Endometrium (tissue), 2 donors: ENCODE measurements around the gene PLCXD3.
A peak's percentile ranks its signal among the peaks of the same experiment; 100 is the strongest.

Source experiments
- FAIRE-seq: peaks from 2 replicates; lab custom pipeline; 2012; peaks lifted over from hg19 to GRCh38; lab: Jason Lieb, UNC
- donor health status: control.
- donor health status: control.

Gene PLCXD3

DNA sequence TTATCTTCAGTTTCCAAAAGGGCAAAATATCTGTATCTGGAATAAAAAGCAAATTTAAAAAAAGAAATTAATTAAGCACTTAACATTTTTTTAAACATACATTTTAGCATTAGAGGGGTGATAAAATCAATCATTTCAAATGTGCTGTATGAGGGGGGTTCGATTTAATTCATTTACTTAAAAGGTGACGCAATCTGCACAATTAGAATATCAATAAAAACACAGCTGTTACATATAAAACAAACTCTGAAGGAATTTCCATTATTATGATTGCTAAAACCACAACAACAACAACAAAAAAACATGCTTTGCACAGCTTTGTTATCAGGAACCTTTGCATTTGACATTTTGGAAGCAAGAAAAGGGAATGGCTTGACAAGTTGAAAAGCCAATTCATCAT lies 225.5 kb downstream of the PLCXD3 start:
- peak; percentile 83 for FAIRE-seq

GRCh38 chr5:41281215-41281810 lies 229.1 kb downstream of the PLCXD3 start:
- FAIRE-seq = no peak

GRCh38 chr5:41279040-41279439 lies 231.4 kb downstream of the PLCXD3 start:
- FAIRE-seq = no peak

DNA sequence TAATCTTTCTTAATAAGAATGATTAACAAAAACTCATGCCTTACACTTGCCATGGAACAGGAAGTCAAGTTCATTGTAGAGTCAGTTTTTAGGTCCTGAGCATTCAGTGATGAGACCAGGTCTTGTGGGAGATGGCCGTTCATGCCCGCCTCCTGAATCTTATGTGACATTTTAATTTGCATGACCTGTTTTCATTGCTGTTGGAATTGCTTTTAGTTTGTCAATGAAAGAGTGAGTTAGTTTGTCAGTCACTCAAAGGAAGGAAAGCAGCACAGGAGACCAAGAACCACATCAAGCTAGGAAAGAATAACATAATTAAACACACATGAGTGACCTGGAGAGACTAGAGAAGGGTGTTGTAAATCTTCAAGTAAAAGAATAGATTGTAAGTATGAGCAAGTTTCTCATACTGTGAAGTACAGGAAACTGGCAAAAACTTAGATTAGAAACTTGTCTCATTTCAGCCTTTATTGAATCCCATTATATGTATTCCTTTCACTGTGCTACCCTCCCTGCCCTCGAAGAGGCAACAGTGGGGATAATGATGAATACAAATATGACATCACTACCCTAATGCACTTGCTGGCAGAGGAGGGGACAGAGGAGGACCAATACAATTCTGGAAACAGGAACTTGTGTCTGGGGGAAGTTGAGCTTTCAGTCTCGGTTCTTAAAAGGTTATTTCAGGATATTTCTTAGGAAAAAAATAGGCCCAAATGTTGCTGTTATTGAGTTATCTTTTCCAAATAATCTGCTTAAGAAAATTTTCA lies 232.7 kb downstream of the PLCXD3 start:
- no peak for FAIRE-seq

GRCh38 chr5:41275813-41276512 lies 234.4 kb downstream of the PLCXD3 start:
- FAIRE-seq = no peak

- peak; percentile 54 for FAIRE-seq
Observed at GRCh38 chr5:41270423-41271251, 239.8 kb downstream of the PLCXD3 start.

- no peak for FAIRE-seq
Observed at GRCh38 chr5:41268894-41269293, 241.5 kb downstream of the PLCXD3 start.

GRCh38 chr5:41266377-41266776 lies 244.0 kb downstream of the PLCXD3 start:
- FAIRE-seq = no peak

GRCh38 chr5:41264019-41264418 lies 246.4 kb downstream of the PLCXD3 start:
- FAIRE-seq = no peak

DNA sequence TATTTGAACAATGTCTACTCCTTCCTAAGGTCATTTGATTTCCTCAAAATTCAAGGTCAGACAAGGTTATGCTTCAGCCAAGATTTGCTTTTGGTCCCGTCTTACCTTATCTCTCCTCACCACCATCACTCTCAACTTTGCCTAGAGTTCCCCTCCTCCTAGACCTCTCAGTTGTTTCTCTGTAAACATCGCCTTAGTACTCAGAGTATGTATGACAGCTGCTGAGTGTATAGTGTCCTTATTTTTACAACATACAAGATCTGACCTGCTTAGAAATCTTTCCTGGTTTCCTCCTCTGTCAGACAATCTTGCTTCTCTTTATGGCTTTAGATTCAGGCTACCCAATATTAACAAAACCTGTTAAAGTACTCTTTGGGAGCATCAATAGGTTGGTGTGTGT lies 247.1 kb downstream of the PLCXD3 start:
- no peak for FAIRE-seq
